ENCODE data around the gene CAPSL.

DNA sequence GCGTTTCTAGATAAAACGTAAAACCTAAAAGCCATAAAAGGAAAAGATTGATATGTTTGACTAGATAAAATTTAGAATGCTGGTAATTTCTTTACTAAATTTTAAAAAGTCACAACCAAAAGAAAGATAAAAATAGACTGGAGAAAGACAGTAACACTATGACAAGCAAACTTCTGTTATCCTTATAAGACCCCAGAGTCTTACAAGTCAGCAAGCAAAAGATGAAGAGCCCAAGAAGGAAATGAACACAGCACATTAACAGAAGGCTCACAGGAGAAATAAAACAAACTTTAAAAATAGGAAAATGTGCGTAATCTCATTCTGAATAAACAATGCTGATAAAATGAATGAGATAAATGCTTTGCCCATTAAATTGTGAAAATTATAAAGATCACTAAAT lies 52.0 kb downstream of the CAPSL start:
- TF ChIP-seq, protein P1, sequence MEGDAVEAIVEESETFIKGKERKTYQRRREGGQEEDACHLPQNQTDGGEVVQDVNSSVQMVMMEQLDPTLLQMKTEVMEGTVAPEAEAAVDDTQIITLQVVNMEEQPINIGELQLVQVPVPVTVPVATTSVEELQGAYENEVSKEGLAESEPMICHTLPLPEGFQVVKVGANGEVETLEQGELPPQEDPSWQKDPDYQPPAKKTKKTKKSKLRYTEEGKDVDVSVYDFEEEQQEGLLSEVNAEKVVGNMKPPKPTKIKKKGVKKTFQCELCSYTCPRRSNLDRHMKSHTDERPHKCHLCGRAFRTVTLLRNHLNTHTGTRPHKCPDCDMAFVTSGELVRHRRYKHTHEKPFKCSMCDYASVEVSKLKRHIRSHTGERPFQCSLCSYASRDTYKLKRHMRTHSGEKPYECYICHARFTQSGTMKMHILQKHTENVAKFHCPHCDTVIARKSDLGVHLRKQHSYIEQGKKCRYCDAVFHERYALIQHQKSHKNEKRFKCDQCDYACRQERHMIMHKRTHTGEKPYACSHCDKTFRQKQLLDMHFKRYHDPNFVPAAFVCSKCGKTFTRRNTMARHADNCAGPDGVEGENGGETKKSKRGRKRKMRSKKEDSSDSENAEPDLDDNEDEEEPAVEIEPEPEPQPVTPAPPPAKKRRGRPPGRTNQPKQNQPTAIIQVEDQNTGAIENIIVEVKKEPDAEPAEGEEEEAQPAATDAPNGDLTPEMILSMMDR (IDR thresholded peaks at IDR 0.05): no peak
- no peak for TF ChIP-seq ZFX (IDR thresholded peaks at IDR 0.05; ENCODE audit: borderline replicate concordance)

Data from 22Rv1 (cell line).